Astrocyte of the hippocampus (primary cell): Measurements from ENCODE around the gene CYFIP1.

Experiments used
- DNase-seq: peaks from one replicate; pipeline ENCODE4 v3.0.0; 2011; ENCODE audit warnings: low read depth, low spot score

The CYFIP1 gene

GRCh38 chr15:22918056-22918455, 62.1 kb downstream of the CYFIP1 start:
- DNase-seq, result peak; percentile 20

DNA sequence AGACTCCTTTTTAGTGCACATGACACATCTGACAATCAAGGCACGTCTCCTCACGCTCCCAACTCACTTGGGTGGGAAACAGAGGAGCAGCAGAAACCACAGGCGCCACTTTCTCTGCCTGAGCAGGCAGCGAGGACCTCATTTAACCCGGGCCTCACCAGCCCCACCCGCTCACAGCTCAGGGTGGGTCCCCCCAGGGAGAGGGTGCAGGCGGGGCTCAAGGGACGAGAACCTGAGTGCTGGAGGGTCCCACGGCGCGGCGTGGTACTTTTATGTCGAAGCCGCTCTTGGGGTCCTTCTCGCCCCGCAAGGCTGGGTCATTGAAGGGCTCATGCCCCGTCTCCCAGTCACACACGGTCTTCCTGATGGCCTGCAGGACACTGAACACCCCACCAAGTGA, 62.6 kb downstream of the CYFIP1 start:
- DNase-seq, result no peak

- no peak for DNase-seq
Measured at GRCh38 chr15:22916606-22917350, 63.4 kb downstream of the CYFIP1 start.

DNA sequence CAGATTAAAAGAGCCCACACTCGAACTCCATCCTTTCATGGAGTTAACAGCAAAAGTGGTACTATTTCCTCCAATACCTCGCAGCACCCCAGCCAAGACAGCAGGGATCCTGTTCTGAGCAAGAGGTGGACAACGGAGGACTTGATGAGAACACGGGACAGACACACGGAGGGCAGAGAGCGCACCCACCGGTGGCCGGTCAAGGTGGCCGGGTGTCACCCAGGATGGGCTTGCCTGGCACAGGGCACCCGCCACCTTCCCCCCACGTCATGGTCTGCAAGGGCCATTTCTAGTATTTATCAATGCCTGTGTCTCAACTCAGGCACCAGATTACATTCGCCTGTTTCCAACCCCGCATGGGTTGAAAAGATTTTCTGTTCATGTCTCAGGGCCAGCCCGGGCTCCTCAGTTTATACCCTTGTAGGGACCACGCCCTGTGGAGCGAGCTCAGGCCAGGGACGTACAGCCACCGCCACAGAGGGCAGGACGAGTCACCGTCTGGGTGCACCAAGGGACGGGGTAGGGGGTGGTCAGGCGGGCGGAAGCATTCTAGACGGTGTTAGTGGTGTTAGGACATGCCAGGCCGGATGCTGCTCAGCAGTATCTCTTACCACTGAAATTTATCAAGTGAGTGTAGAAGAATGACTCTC, 64.2 kb downstream of the CYFIP1 start:
- DNase-seq, result no peak

GRCh38 chr15:22913646-22914380, 66.4 kb downstream of the CYFIP1 start:
- DNase-seq, result no peak

DNA sequence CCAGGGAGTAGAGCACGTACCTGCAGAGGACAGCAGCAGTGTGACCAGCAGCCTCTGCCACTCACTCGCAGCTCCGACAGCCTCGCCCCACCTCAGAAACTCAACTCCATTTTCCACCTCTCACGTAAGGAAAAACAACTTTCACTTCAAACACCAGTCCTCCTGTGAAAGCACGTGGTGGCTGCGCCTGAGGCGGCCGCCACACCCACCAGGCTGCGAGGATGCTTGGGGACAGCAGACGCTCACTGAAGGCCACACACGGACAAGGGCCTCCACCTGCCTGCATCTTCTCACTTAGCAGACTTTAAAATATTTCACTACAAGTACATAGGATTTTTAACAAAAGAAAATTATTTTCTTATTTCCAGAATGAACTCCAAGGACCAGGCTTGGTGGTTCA, 67.9 kb downstream of the CYFIP1 start:
- DNase-seq, result no peak

GRCh38 chr15:22911306-22911705, 68.9 kb downstream of the CYFIP1 start:
- DNase-seq, result no peak

DNA sequence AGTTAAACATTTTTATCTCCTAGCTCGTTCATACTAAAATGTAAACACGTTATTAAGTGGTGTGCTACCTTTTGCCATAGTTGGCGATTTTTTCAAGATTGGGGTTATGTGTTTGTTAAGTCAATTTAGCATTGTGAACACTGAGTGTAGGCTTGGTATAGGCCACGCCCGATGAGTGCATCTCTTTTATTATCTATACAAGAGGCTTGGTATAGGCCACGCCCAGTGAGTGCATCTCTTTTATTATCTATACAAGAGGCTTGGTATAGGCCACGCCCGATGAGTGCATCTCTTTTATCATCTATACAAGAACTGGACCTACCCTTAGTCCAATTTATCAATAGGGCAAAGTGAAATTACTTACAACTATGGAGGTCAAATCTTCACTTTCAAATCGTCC, 71.3 kb downstream of the CYFIP1 start:
- no peak for DNase-seq

DNA sequence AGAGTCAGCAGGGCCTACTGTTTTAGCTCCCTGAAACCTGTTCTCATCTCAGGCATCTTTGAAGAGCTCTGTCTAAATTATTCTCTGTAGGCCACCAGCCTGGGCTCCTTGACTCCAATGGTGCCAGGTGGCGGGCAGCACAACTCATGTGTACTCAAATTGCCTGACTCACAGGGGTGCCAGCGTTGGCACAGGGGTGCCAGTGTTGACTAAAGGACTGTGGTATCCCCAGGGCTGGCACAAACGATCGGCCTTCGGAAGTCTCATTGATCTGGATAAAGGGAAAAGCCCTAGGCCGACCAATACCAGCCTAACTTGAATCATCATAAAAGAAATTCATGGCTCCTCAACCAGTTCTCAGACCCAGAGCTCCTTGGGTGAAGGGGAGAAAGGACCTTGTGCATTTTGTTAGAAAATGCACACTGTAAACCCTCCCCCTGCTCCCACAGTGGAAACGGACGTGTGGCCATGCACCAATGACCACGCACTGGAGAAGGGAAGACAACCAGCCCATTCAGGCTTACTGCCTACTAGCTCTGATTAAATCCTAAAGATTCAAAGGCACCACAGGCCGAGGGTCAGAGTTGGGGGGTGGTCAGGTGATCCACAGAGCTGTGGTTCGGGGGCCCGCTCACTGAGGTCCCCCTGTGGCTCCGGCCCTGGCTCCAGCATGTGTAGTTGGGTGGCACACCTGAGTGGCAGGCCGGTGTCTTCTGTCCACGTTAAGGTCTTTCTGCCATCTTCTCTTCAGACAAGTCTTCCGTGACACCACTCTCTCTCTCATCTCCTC, 72.8 kb downstream of the CYFIP1 start:
- DNase-seq, result no peak

- peak; percentile 49 for DNase-seq
Measured at GRCh38 chr15:22904736-22905135, 75.4 kb downstream of the CYFIP1 start.

DNA sequence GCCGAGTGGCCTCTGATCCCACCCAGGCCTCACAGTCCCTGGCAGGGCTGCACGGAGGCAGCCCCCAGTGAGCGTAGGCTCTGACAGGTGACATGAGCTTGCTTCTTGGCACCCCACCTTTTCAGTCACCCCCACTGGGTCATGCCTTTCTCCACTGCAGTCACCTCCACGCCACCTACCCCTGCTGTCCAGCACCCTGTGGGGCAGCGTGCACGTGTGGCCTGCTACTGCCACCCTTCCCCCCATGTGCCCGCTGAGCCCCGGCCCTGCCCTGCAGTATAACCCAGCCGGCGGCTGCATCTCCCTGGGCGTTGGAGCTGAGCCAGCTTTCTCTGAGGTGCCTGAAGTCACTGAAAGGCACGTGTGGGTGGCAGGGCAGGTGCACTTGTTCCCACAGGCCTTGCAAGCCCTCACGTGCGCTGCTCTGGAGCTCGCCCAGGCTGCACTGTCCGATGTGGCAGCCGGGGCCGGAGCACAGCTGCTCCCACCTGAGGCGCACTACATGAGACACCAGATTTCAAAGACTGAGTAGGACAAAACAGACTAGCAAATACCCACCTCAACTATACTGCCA, 76.1 kb downstream of the CYFIP1 start:
- no peak for DNase-seq

- DNase-seq, result no peak
Measured at GRCh38 chr15:22903427-22903826, 76.7 kb downstream of the CYFIP1 start.

DNA sequence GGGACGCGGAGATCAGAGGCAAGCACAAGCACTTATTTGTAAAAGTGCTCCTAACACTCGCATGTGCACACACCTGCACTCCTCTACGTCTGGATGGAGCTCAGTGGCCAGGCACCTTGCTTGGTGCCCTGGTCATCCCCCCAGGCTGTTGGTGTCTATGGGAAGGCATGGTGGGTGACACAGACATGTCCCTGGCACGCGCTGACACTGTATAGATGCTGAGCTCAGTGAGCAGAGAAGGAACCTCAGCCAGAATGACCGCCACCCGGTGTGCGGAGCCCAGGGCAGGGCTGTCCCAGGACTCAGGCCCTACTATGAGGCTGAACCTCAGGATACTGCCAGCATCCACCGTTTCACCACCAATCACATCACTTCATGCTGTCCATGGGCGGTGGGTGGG, 77.2 kb downstream of the CYFIP1 start:
- DNase-seq, result no peak

DNA sequence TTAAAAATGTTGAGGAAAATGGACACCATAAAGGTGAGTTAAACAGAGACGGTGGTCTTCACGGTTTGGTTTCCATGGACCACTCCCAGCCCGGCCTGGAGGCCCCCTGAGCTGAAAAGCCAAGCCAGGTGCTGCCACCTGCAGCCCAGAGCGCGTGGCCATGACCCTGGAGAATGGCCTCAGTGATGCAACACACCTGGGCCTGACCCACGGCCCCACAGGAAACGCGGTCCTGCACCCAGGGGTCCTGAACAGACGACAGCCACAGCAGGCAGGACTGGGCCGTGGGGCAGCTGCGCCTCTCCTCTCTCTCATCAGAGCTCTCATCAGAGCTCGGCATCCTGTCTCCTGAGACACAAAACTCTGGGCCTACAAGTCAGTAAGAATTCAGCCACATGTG, 77.6 kb downstream of the CYFIP1 start:
- no peak for DNase-seq

- no peak for DNase-seq
Measured at GRCh38 chr15:22902046-22902445, 78.1 kb downstream of the CYFIP1 start.

GRCh38 chr15:22895465-22896190, 84.5 kb downstream of the CYFIP1 start:
- peak; percentile 56 for DNase-seq

DNA sequence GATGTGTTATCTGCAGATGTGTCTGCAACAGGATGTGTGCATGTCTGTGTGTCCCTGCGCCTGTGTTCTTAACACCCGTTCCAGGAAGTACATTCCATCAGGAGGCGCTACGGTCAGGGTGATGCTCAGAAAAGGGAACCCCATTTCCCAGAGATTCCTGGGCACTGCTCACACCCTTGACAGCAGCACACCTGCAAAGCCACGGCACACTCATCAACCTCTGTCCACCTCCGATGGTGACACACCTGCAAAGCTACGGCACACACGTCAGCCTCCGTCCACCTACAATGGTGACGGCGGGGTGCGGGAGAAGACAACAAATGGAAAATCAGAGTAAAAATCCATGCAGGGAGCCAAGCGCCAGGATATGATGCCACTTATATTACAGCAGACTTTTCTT, 86.3 kb downstream of the CYFIP1 start:
- DNase-seq, result no peak

GRCh38 chr15:22893081-22893480, 87.1 kb downstream of the CYFIP1 start:
- DNase-seq, result no peak

- DNase-seq, result no peak
Measured at GRCh38 chr15:22892333-22892732, 87.8 kb downstream of the CYFIP1 start.

- no peak for DNase-seq
Measured at GRCh38 chr15:22891426-22892210, 88.5 kb downstream of the CYFIP1 start.
